ENCODE data around the gene NWD2. TPM values are rescaled to one million over a fixed set of nuclear protein-coding genes. Genes with fewer than 3 reads are reported as not detected.

Gene NWD2
- total and polyA plus RNA-seq, 5 donors from 2014 or later = not detected

DNA sequence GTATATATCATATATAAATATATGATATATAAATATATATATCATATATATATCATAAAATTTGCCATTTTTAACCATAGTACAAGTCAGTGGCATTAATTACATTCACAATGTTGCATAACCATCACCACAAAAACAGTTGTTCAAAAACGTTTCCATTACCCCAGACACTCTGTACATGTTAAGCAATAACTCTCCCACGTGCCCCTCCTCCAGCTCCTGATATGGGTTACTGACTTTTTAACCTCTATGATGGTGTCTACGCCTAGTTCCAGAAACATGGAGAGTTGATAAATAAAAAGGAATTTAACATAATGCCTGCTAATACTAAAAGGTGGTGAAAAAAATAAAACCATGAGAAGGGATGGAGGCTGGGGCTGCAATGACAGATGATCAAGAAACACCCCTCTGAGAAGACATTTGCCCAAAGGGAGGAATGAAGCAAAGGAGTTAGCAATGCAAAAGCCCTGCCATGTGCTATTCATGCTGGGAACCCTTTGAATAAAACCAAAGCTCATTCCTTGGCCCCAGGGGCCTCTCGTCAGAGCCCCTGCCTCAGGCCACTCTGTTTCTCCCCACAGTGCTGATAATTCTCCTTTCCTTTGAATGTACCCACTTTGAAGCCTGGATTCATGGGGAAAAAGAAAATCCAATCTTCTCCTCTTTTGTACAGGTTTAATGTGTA is 144.3 kb downstream of the NWD2 start:
- H3K4me3 ChIP-seq (ENCODE audit: low read depth, low read length) = no peak overlapping the region
- Mint-ChIP-seq H3K36me3 (no peaks in the 10 kb centered on the region), H3K4me1 (no peaks in the 10 kb centered on the region), H3K4me3 (no peak overlapping the region), H3K9me3 (no peaks in the 10 kb centered on the region), H3K27me3 (no peaks in the 10 kb centered on the region), H3K27ac (no peak overlapping the region)
- no peaks in the 10 kb centered on the region for H3K9me3 ChIP-seq (ENCODE audit: control insufficient read depth in 2 of 2, low read length in 2 of 2)
- no peaks in the 10 kb centered on the region for H3K4me1 ChIP-seq (ENCODE audit: control insufficient read depth, insufficient read depth, low read length, poor library complexity, severe bottlenecking)
- no peaks in the 10 kb centered on the region for H3K27me3 ChIP-seq (ENCODE audit: control insufficient read depth, insufficient read depth, low read length)
- ATAC-seq (ENCODE audit: low read depth in 2 of 2) = no peak
- no peaks in the 10 kb centered on the region for H3K36me3 ChIP-seq (ENCODE audit: control insufficient read depth, insufficient read depth, low read length)
- no peak for DNase-seq
- no peak overlapping the region for H3K27ac ChIP-seq (ENCODE audit: insufficient read depth, low read length, poor library complexity, severe bottlenecking)

DNA sequence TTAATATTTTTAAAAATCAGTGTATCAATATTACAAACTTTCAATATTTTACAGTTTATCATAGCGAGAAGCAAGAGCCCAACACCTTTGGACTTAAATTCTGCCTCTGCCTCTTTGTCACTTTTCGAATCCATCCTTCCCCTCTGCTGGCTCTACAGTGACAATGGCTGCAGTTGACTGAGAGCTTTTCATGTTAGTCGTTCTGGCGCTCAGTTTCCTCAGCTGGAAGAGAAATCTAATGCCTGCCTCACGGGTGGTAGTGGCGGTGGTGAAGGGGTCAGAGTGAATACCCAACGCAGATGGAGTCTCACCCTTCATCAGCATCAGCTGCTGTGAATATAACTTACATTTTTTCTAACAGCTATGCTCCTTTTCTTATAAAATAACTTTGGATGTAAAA is 144.8 kb downstream of the NWD2 start:
- H3K4me1 ChIP-seq (ENCODE audit: control insufficient read depth, insufficient read depth, low read length, poor library complexity, severe bottlenecking) = no peaks in the 10 kb centered on the region
- Mint-ChIP-seq H3K27ac (no peak overlapping the region), H3K36me3 (no peaks in the 10 kb centered on the region), H3K27me3 (no peaks in the 10 kb centered on the region), H3K4me1 (no peaks in the 10 kb centered on the region), H3K4me3 (no peak overlapping the region), H3K9me3 (no peaks in the 10 kb centered on the region)
- no peak overlapping the region for H3K27ac ChIP-seq (ENCODE audit: insufficient read depth, low read length, poor library complexity, severe bottlenecking)
- ATAC-seq (ENCODE audit: low read depth in 2 of 2) = no peak
- H3K36me3 ChIP-seq (ENCODE audit: control insufficient read depth, insufficient read depth, low read length) = no peaks in the 10 kb centered on the region
- H3K9me3 ChIP-seq (ENCODE audit: control insufficient read depth in 2 of 2, low read length in 2 of 2) = no peaks in the 10 kb centered on the region
- no peaks in the 10 kb centered on the region for H3K27me3 ChIP-seq (ENCODE audit: control insufficient read depth, insufficient read depth, low read length)
- DNase-seq = no peak
- no peak overlapping the region for H3K4me3 ChIP-seq (ENCODE audit: low read depth, low read length)

DNA sequence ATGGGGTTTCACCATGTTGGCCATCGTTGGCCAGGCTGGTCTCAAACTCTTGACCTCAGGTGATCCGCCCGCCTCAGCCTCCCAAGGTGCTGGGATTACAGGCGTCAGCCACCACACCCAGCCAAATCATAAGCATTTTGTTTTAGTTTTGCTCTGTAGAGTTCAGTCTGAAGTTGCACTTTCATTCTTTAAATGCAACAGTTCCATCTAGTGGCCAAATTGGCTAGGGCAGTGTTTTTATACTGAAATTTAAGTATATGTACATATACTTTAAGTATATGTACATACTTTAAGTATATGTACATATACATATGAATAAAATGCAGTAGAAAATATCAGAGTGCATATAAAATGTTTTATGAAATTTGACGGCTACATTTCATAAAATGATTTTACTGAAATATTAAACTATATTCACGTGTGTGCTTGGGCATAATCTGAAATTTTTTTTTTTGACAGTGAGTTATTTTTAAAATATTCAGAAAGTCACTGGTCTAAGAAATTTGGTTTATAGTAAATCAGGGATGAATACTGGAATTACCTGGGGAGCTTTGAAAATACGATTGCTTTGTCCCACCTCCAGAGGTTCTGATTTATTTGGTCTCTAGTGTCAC is 145.5 kb downstream of the NWD2 start:
- Histone ChIP-seq H3K36me3 (ENCODE audit: control insufficient read depth, insufficient read depth, low read length) (no peaks in the 10 kb centered on the region), H3K9me3 (ENCODE audit: control insufficient read depth in 2 of 2, low read length in 2 of 2) (no peaks in the 10 kb centered on the region), H3K4me3 (ENCODE audit: low read depth, low read length) (no peak overlapping the region), H3K4me1 (ENCODE audit: control insufficient read depth, insufficient read depth, low read length, poor library complexity, severe bottlenecking) (no peaks in the 10 kb centered on the region), H3K27me3 (ENCODE audit: control insufficient read depth, insufficient read depth, low read length) (no peaks in the 10 kb centered on the region), H3K27ac (ENCODE audit: insufficient read depth, low read length, poor library complexity, severe bottlenecking) (no peak overlapping the region)
- no peaks in the 10 kb centered on the region for H3K27me3 Mint-ChIP-seq
- ATAC-seq (ENCODE audit: low read depth in 2 of 2) (no peak), DNase-seq (peak in 2 of 3 donors; percentile 3 to 64)
- no peak overlapping the region for H3K27ac Mint-ChIP-seq
- no peaks in the 10 kb centered on the region for H3K36me3 Mint-ChIP-seq
- no peaks in the 10 kb centered on the region for H3K4me1 Mint-ChIP-seq
- H3K9me3 Mint-ChIP-seq = no peaks in the 10 kb centered on the region
- no peak overlapping the region for H3K4me3 Mint-ChIP-seq

GRCh38 chr4:37392521-37393255 is 148.1 kb downstream of the NWD2 start:
- Mint-ChIP-seq H3K4me3 (no peak overlapping the region), H3K4me1 (no peaks in the 10 kb centered on the region), H3K9me3 (peaks cover 0 to 2% (median 0%) of the 10 kb centered on the region in 7 donors), H3K27ac (no peak overlapping the region), H3K27me3 (no peaks in the 10 kb centered on the region), H3K36me3 (no peaks in the 10 kb centered on the region)
- Histone ChIP-seq H3K4me1 (ENCODE audit: control insufficient read depth, insufficient read depth, low read length, poor library complexity, severe bottlenecking) (no peaks in the 10 kb centered on the region), H3K27me3 (ENCODE audit: control insufficient read depth, insufficient read depth, low read length) (no peaks in the 10 kb centered on the region), H3K27ac (ENCODE audit: insufficient read depth, low read length, poor library complexity, severe bottlenecking) (no peak overlapping the region), H3K9me3 (ENCODE audit: control insufficient read depth in 2 of 2, low read length in 2 of 2) (no peaks in the 10 kb centered on the region), H3K4me3 (ENCODE audit: low read depth, low read length) (no peak overlapping the region), H3K36me3 (ENCODE audit: control insufficient read depth, insufficient read depth, low read length) (no peaks in the 10 kb centered on the region)
- no peak for DNase-seq
- ATAC-seq (ENCODE audit: low read depth in 2 of 2) = no peak

GRCh38 chr4:37393321-37393720 is 148.8 kb downstream of the NWD2 start:
- H3K4me3 Mint-ChIP-seq = no peak overlapping the region
- H3K27me3 ChIP-seq (ENCODE audit: control insufficient read depth, insufficient read depth, low read length) = no peaks in the 10 kb centered on the region
- DNase-seq = no peak

DNA sequence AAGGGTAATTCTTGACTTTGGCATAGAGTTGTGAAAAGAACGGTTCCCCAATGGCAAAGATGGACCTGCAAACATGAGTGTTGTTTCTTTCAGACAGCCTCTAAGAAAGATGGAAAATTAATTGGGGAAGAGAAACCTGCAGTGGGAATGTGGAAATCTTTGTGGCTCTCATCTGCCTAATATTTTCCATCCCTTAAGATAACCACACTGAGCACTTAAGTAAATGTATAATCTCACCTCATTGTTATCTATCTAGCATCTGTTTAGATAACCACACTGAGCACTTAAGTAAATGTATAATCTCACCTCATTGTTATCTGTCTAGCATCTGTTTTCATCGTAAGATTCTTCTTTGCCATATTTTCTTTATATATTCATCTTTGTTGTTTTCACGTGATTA is 149.3 kb downstream of the NWD2 start:
- Histone ChIP-seq H3K36me3 (ENCODE audit: control insufficient read depth, insufficient read depth, low read length) (no peaks in the 10 kb centered on the region), H3K4me1 (ENCODE audit: control insufficient read depth, insufficient read depth, low read length, poor library complexity, severe bottlenecking) (no peaks in the 10 kb centered on the region), H3K27me3 (ENCODE audit: control insufficient read depth, insufficient read depth, low read length) (no peaks in the 10 kb centered on the region), H3K9me3 (ENCODE audit: control insufficient read depth in 2 of 2, low read length in 2 of 2) (no peaks in the 10 kb centered on the region), H3K27ac (ENCODE audit: insufficient read depth, low read length, poor library complexity, severe bottlenecking) (no peak overlapping the region), H3K4me3 (ENCODE audit: low read depth, low read length) (no peak overlapping the region)
- DNase-seq (no peak), ATAC-seq (ENCODE audit: low read depth in 2 of 2) (no peak)
- H3K36me3 Mint-ChIP-seq = no peaks in the 10 kb centered on the region
- no peak overlapping the region for H3K27ac Mint-ChIP-seq
- H3K4me3 Mint-ChIP-seq = no peak overlapping the region
- H3K9me3 Mint-ChIP-seq = peaks cover 0 to 2% (median 0%) of the 10 kb centered on the region in 7 donors
- H3K27me3 Mint-ChIP-seq = no peaks in the 10 kb centered on the region
- no peaks in the 10 kb centered on the region for H3K4me1 Mint-ChIP-seq

More at GRCh38 chr4:37393321-37393720, 148.8 kb downstream of the NWD2 start:
- Mint-ChIP-seq H3K27ac (no peak overlapping the region), H3K27me3 (no peaks in the 10 kb centered on the region), H3K4me1 (no peaks in the 10 kb centered on the region), H3K9me3 (peaks cover 0 to 2% (median 0%) of the 10 kb centered on the region in 7 donors), H3K36me3 (no peaks in the 10 kb centered on the region)
- H3K27ac ChIP-seq (ENCODE audit: insufficient read depth, low read length, poor library complexity, severe bottlenecking) = no peak overlapping the region
- ATAC-seq (ENCODE audit: low read depth in 2 of 2) = no peak
- H3K9me3 ChIP-seq (ENCODE audit: control insufficient read depth in 2 of 2, low read length in 2 of 2) = no peaks in the 10 kb centered on the region
- H3K4me1 ChIP-seq (ENCODE audit: control insufficient read depth, insufficient read depth, low read length, poor library complexity, severe bottlenecking) = no peaks in the 10 kb centered on the region
- no peak overlapping the region for H3K4me3 ChIP-seq (ENCODE audit: low read depth, low read length)
- no peaks in the 10 kb centered on the region for H3K36me3 ChIP-seq (ENCODE audit: control insufficient read depth, insufficient read depth, low read length)

- no peak overlapping the region for H3K27ac ChIP-seq (ENCODE audit: insufficient read depth, low read length, poor library complexity, severe bottlenecking)
- H3K9me3 Mint-ChIP-seq = peaks cover 0 to 2% (median 0%) of the 10 kb centered on the region in 7 donors
- H3K36me3 ChIP-seq (ENCODE audit: control insufficient read depth, insufficient read depth, low read length) = no peaks in the 10 kb centered on the region
- ATAC-seq (ENCODE audit: low read depth in 2 of 2) = no peak
- H3K4me1 ChIP-seq (ENCODE audit: control insufficient read depth, insufficient read depth, low read length, poor library complexity, severe bottlenecking) = no peaks in the 10 kb centered on the region
- H3K27me3 ChIP-seq (ENCODE audit: control insufficient read depth, insufficient read depth, low read length) = no peaks in the 10 kb centered on the region
- H3K36me3 Mint-ChIP-seq = no peaks in the 10 kb centered on the region
- no peak overlapping the region for H3K27ac Mint-ChIP-seq
- no peak overlapping the region for H3K4me3 Mint-ChIP-seq
- no peak overlapping the region for H3K4me3 ChIP-seq (ENCODE audit: low read depth, low read length)
- H3K4me1 Mint-ChIP-seq = no peaks in the 10 kb centered on the region
- no peaks in the 10 kb centered on the region for H3K9me3 ChIP-seq (ENCODE audit: control insufficient read depth in 2 of 2, low read length in 2 of 2)
- H3K27me3 Mint-ChIP-seq = no peaks in the 10 kb centered on the region
- DNase-seq = no peak
These were observed 153.0 kb downstream of the NWD2 start for GRCh38 chr4:37397505-37397904.
